Measurements from ENCODE around the gene TREH. TPM values are rescaled to one million over a fixed set of nuclear protein-coding genes. Genes with fewer than 3 reads are reported as not detected.

TREH gene
- total RNA-seq, 1 donor from 2014 or later: not detected

DNA sequence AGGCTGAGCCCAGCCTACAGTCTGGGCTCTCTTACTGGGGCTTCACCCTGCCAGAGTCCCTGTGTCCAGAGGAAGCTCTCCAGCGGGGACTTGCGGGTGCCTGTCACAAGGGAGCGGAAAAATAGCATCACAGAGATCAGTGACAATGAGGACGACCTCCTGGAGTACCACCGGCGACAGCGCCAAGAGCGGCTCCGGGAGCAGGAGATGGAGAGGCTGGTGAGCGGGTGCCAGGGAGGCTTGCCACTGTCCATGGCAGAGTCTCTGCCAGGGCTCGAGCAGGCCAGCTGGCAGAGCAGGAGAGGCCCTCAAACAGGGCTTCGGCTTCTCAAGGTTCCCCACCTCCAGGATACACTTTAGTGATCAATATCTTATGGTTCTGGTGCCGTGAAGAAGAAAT is 51.0 kb downstream of the TREH start:
- Histone ChIP-seq H3K4me3 (ENCODE audit: insufficient read depth, low read depth, low read length) (no peak overlapping the region), H3K27me3 (ENCODE audit: insufficient read depth, low read length) (no peaks in the 10 kb centered on the region), H4K20me1 (ENCODE audit: insufficient read depth, low read length) (peaks cover 95% of the 10 kb centered on the region), H3K36me3 (ENCODE audit: insufficient read depth, low read length) (peaks cover 66% of the 10 kb centered on the region), H3K9me3 (ENCODE audit: insufficient read depth, low read depth, low read length) (no peaks in the 10 kb centered on the region), H3K79me2 (ENCODE audit: insufficient read depth, low read length) (peaks cover 92% of the 10 kb centered on the region), H3K4me1 (ENCODE audit: insufficient read depth, low read length) (peaks cover 17% of the 10 kb centered on the region), H3K9ac (ENCODE audit: low read length) (no peak overlapping the region), H3K4me2 (ENCODE audit: low read length) (no peak overlapping the region), H2AFZ (ENCODE audit: low read depth, low read length) (no peak overlapping the region), H3K27ac (ENCODE audit: low read depth, low read length) (no peak overlapping the region)
- Mint-ChIP-seq H3K4me3 (ENCODE audit: unreplicated experiment) (no peak overlapping the region), H3K4me1 (ENCODE audit: low read depth, unreplicated experiment) (peaks cover 32% of the 10 kb centered on the region), H3K9me3 (ENCODE audit: unreplicated experiment) (peaks cover 1% of the 10 kb centered on the region), H3K36me3 (ENCODE audit: low read depth, unreplicated experiment) (peaks cover 27% of the 10 kb centered on the region), H3K27me3 (ENCODE audit: low read depth, unreplicated experiment) (no peaks in the 10 kb centered on the region), H3K27ac (ENCODE audit: unreplicated experiment) (no peak overlapping the region)
- DNase-seq (ENCODE audit: low read depth): no peak
- no peak for FAIRE-seq
- TF ChIP-seq, protein P1, sequence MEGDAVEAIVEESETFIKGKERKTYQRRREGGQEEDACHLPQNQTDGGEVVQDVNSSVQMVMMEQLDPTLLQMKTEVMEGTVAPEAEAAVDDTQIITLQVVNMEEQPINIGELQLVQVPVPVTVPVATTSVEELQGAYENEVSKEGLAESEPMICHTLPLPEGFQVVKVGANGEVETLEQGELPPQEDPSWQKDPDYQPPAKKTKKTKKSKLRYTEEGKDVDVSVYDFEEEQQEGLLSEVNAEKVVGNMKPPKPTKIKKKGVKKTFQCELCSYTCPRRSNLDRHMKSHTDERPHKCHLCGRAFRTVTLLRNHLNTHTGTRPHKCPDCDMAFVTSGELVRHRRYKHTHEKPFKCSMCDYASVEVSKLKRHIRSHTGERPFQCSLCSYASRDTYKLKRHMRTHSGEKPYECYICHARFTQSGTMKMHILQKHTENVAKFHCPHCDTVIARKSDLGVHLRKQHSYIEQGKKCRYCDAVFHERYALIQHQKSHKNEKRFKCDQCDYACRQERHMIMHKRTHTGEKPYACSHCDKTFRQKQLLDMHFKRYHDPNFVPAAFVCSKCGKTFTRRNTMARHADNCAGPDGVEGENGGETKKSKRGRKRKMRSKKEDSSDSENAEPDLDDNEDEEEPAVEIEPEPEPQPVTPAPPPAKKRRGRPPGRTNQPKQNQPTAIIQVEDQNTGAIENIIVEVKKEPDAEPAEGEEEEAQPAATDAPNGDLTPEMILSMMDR (IDR thresholded peaks at IDR 0.05; ENCODE audit: insufficient read depth, low read depth, low read length): no peak
- TF ChIP-seq EZH2 (IDR thresholded peaks at IDR 0.05; ENCODE audit: insufficient read depth, low read length): no peak

DNA sequence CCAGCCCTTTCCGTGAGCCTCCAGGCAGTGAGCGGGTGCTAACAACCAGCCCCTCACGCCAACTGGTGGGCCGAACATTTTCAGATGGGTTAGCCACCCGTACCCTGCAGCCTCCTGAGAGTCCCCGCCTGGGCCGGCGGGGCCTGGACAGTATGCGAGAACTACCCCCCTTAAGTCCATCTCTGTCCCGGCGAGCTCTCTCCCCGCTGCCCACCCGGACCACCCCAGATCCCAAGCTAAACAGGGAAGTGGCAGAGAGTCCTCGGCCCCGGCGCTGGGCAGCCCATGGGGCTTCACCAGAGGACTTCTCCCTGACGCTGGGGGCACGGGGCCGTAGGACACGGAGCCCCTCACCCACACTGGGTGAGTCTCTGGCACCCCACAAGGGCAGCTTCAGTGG is 51.4 kb downstream of the TREH start:
- Histone ChIP-seq H3K79me2 (ENCODE audit: insufficient read depth, low read length) (peaks cover 92% of the 10 kb centered on the region), H3K4me1 (ENCODE audit: insufficient read depth, low read length) (peaks cover 17% of the 10 kb centered on the region), H4K20me1 (ENCODE audit: insufficient read depth, low read length) (peaks cover 95% of the 10 kb centered on the region), H3K4me2 (ENCODE audit: low read length) (no peak overlapping the region), H3K9me3 (ENCODE audit: insufficient read depth, low read depth, low read length) (no peaks in the 10 kb centered on the region), H3K9ac (ENCODE audit: low read length) (no peak overlapping the region), H3K27me3 (ENCODE audit: insufficient read depth, low read length) (no peaks in the 10 kb centered on the region), H2AFZ (ENCODE audit: low read depth, low read length) (no peak overlapping the region), H3K27ac (ENCODE audit: low read depth, low read length) (no peak overlapping the region), H3K36me3 (ENCODE audit: insufficient read depth, low read length) (peaks cover 66% of the 10 kb centered on the region), H3K4me3 (ENCODE audit: insufficient read depth, low read depth, low read length) (no peak overlapping the region)
- Mint-ChIP-seq H3K9me3 (ENCODE audit: unreplicated experiment) (peaks cover 1% of the 10 kb centered on the region), H3K36me3 (ENCODE audit: low read depth, unreplicated experiment) (peaks cover 27% of the 10 kb centered on the region), H3K27ac (ENCODE audit: unreplicated experiment) (no peak overlapping the region), H3K27me3 (ENCODE audit: low read depth, unreplicated experiment) (no peaks in the 10 kb centered on the region), H3K4me3 (ENCODE audit: unreplicated experiment) (no peak overlapping the region), H3K4me1 (ENCODE audit: low read depth, unreplicated experiment) (peaks cover 33% of the 10 kb centered on the region)
- no peak for DNase-seq (ENCODE audit: low read depth)
- TF ChIP-seq EZH2 (IDR thresholded peaks at IDR 0.05; ENCODE audit: insufficient read depth, low read length): no peak
- TF ChIP-seq, protein P1 (IDR thresholded peaks at IDR 0.05; ENCODE audit: insufficient read depth, low read depth, low read length): no peak
- no peak for FAIRE-seq

- FAIRE-seq: no peak
- H4K20me1 ChIP-seq (ENCODE audit: insufficient read depth, low read length): peaks cover 95% of the 10 kb centered on the region
- no peak for DNase-seq (ENCODE audit: low read depth)
- Mint-ChIP-seq H3K9me3 (ENCODE audit: unreplicated experiment) (peaks cover 1% of the 10 kb centered on the region), H3K27me3 (ENCODE audit: low read depth, unreplicated experiment) (no peaks in the 10 kb centered on the region), H3K27ac (ENCODE audit: unreplicated experiment) (no peak overlapping the region), H3K4me3 (ENCODE audit: unreplicated experiment) (no peak overlapping the region), H3K36me3 (ENCODE audit: low read depth, unreplicated experiment) (peaks cover 22% of the 10 kb centered on the region), H3K4me1 (ENCODE audit: low read depth, unreplicated experiment) (peaks cover 34% of the 10 kb centered on the region)
- H3K9me3 ChIP-seq (ENCODE audit: insufficient read depth, low read depth, low read length): no peaks in the 10 kb centered on the region
- TF ChIP-seq EZH2 (IDR thresholded peaks at IDR 0.05; ENCODE audit: insufficient read depth, low read length): no peak
- TF ChIP-seq, protein P1 (IDR thresholded peaks at IDR 0.05; ENCODE audit: insufficient read depth, low read depth, low read length): no peak
- H3K27me3 ChIP-seq (ENCODE audit: insufficient read depth, low read length): no peaks in the 10 kb centered on the region
- no peak overlapping the region for H3K27ac ChIP-seq (ENCODE audit: low read depth, low read length)
- peaks cover 20% of the 10 kb centered on the region for H3K4me1 ChIP-seq (ENCODE audit: insufficient read depth, low read length)
- peaks cover 65% of the 10 kb centered on the region for H3K36me3 ChIP-seq (ENCODE audit: insufficient read depth, low read length)
- peaks cover 92% of the 10 kb centered on the region for H3K79me2 ChIP-seq (ENCODE audit: insufficient read depth, low read length)
- no peak overlapping the region for H2AFZ ChIP-seq (ENCODE audit: low read depth, low read length)
- H3K4me3 ChIP-seq (ENCODE audit: insufficient read depth, low read depth, low read length): no peak overlapping the region
- H3K9ac ChIP-seq (ENCODE audit: low read length): no peak overlapping the region
- no peak overlapping the region for H3K4me2 ChIP-seq (ENCODE audit: low read length)
These were observed 51.9 kb downstream of the TREH start for GRCh38 chr11:118627566-118627965.
